Right kidney (tissue), 1 donor: ENCODE data around the gene CEBPZ.

Source experiments
- DNase-seq: peaks from one replicate; pipeline ENCODE4 v3.0.0-alpha.2; 2016

CEBPZ gene

GRCh38 chr2:37181726-37182684 is 49.4 kb downstream of the CEBPZ start:
- no peak for DNase-seq

DNA sequence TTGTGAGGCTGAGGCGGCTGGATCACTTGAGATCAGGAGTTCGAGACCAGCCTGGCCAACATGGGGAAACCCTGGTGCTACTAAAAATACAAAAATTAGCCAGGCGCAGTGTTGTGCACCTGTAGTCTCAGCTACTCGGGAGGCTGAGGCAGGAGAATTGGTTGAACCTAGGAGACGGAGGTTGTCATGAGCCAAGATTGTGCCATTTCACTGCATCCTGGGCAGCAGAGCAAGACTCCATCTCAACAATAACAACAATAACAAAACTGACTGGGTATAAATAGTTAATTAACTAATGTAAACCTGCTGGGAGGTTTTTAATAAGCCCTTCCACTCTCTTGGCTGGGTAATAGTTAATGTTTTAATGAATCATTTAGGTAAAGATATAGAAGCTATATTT is 50.8 kb downstream of the CEBPZ start:
- DNase-seq = no peak

- DNase-seq = no peak
Measured at GRCh38 chr2:37180006-37180639, 51.3 kb downstream of the CEBPZ start.

DNA sequence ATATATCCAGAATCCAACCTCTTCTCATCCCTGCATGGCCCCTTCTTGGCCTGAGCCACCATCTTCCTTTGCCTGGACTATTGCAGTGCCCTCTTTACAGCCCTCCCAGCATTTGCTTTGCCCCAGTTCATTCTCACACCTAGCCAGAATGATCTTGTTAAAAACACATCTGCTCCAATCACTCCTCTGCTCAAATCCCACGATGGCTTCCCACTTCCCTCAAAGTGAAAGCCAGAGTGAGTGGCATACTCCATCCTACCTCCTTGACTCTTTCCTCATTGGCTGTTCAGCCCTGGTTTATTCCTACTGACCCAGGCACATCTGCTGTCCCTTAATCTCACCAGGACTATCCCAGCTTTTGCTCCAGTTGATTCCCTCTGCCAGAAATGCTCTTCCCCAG is 57.7 kb downstream of the CEBPZ start:
- DNase-seq = no peak

- no peak for DNase-seq
Measured at GRCh38 chr2:37171624-37171950, 59.8 kb downstream of the CEBPZ start.

GRCh38 chr2:37168217-37168981 is 63.0 kb downstream of the CEBPZ start:
- DNase-seq = no peak

GRCh38 chr2:37167636-37168180 is 63.7 kb downstream of the CEBPZ start:
- no peak for DNase-seq

- DNase-seq = no peak
Measured at GRCh38 chr2:37164757-37165156, 66.6 kb downstream of the CEBPZ start.

DNA sequence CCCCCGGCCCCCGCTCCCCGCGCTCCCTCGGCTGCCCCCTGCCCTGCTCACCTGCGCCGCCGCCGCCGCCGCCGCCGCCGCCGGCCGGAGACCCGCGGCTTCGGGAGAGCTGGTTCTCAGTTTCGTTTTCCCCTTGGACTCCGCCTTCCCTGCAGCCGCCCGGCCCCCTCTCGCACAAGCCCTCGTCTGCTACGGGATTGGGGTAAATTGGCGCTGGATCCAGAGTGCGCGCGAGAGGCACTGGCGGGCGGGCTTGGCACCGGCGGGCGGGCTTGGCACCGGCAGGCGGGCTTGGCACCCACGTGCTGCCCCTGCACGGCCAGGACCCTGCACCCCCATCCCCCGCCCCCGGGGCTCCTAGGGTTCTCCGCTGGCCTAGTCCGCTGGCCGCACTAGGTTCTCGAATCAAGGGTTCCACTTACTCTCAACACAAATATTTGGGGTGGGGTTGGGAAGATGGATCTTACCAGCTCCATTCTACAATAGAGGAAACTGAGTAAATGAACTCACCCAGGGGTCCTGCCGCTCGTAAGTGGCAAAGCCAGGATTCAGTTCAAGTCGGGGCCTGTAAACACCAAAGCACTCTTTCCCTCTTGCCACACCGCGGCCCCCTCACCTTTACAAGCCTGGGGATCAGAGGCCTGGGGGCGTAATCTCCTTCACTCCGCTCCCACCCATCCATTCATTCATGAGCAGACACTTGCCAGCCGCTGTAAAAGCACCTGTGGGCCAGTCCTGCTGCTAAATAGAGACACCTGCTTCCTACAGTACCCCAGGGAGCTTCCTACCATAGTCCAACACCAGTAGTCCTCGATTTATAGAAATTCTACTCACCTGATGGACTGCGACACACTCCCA is 74.3 kb downstream of the CEBPZ start, which contains the start of gene EIF2AK2:
Gene EIF2AK2, minus strand, starts transcription at position 124 of the 858 bp plus-strand sequence. CDS start 9,174 bp downstream, outside the sequence.
- DNase-seq = peak; percentile 72

DNA sequence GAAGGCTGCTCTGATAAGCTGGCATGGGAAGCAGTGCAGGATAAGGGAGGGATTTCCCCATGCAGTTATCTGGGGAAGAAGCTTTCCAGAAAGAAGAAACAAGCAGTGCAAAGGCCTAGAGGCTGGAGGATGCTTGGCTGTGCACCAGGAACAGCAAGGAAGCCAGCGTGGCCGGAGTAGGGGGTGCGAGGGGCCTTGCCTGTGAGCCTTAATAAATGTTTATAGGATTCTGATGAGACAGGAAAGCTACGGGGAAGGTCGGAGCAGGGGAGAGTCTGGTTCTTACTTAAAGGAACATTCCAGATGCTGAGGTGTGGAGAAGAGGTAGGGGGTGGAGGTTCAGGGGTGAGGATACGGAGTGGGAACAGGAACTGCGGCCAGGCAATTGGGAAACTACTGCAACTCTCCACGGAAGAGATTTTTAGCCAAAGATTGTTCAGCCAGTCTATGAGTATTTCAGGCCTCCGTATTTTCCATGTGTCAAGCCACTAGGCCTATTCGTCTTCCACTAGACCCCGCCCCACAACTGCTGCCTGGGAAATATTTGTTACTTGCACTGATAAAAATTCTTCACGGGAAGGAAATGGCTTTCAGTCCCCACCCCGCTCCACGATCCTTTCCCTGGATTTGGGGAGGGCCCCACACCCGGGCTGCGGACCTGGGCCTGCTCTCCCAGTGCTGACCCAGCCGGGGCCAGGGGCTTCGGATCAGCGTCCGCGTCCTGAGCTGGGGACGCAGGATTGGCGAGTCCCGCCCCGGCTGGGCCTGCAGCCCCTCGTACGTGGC is 75.1 kb downstream of the CEBPZ start:
- peak; percentile 84 for DNase-seq

GRCh38 chr2:37154785-37155184 is 76.6 kb downstream of the CEBPZ start:
- DNase-seq = no peak

DNA sequence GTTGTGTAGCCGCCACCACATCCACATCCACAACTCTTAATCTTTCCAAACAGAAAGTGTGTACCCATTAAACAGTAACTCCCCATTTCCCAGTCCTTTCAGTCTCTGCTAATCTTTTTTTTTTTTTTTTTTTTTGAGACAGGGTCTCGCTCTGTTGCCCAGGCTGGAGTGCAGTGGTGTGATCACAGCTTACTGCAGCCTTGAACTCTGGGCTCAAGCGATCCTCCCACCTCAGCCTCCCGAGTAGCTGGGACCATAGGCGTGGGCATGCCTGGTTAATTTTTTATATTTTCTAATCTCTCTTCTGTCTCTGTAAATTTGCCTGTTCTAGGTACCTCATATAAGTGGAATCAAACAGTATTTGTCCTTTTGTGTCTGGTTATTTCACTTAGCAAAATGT is 78.2 kb downstream of the CEBPZ start:
- no peak for DNase-seq
